Measurements from ENCODE around the gene SHANK3.
A peak's percentile ranks its signal among the peaks of the same experiment; 100 is the strongest.
"Not testable (repeated sequence)": the region's sequence is repeated elsewhere in the genome, so short reads cannot be mapped to it uniquely, and the experiment has no call there.

Gene SHANK3

DNA sequence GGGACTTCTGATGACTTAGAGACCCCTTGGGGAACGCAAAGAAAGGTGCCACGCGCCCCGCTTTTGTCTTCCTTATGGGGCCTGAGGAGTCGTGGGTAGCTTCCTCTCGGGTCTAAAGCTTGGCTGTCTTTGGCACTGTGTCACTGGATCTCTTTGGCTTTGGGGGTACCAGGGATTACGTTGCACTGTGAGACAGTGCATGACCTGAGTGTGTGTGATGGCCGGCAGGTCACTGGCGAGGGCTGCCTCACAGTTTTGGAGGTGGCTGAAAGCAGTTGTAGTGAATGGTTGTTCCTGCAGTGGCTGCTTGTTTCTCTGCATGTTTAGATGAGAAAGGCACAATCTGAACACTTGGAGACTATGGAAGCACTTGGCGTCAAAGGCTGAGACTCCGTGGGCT lies 38.9 kb upstream of the SHANK3 start:
- no peak overlapping the region for H3K4me3 Mint-ChIP-seq
- H3K27me3 Mint-ChIP-seq (ENCODE audit: low read depth, poor library complexity): no peaks in the 10 kb centered on the region

DNA sequence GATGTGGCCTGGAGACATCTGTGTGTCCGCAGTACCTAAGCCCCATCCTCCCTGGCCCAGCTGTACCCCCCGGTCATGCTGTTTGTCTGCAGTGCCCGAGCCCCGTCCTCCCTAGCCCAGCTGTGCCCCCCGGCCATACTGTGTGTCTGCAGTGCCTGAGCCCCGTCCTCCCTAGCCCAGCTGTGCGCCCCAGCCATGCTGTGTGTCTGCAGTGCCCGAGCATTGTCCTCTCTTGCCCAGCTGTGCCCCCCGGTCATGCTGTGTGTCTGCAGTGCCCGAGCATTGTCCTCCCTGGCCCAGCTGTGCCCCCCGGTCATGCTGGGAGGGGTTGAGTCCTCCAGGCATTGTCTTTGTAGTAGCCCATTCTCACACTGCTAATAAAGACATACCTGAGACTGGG lies 37.0 kb upstream of the SHANK3 start:
- Mint-ChIP-seq H3K36me3 (ENCODE audit: low read depth) (peaks cover 10% of the 10 kb centered on the region), H3K27ac (no peak overlapping the region), H3K27me3 (ENCODE audit: low read depth, poor library complexity) (no peaks in the 10 kb centered on the region), H3K4me1 (peaks cover 31% of the 10 kb centered on the region), H3K9me3 (peaks cover 3% of the 10 kb centered on the region), H3K4me3 (no peak overlapping the region)
- no peak for DNase-seq
- TF ChIP-seq, protein P1, sequence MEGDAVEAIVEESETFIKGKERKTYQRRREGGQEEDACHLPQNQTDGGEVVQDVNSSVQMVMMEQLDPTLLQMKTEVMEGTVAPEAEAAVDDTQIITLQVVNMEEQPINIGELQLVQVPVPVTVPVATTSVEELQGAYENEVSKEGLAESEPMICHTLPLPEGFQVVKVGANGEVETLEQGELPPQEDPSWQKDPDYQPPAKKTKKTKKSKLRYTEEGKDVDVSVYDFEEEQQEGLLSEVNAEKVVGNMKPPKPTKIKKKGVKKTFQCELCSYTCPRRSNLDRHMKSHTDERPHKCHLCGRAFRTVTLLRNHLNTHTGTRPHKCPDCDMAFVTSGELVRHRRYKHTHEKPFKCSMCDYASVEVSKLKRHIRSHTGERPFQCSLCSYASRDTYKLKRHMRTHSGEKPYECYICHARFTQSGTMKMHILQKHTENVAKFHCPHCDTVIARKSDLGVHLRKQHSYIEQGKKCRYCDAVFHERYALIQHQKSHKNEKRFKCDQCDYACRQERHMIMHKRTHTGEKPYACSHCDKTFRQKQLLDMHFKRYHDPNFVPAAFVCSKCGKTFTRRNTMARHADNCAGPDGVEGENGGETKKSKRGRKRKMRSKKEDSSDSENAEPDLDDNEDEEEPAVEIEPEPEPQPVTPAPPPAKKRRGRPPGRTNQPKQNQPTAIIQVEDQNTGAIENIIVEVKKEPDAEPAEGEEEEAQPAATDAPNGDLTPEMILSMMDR (IDR thresholded peaks at IDR 0.05): no peak

More for the DNA sequence above, 38.9 kb upstream of the SHANK3 start:
- Mint-ChIP-seq H3K36me3 (ENCODE audit: low read depth) (peaks cover 10% of the 10 kb centered on the region), H3K4me1 (peaks cover 35% of the 10 kb centered on the region), H3K27ac (no peak overlapping the region), H3K9me3 (peaks cover 3% of the 10 kb centered on the region)
- no peak for DNase-seq
- TF ChIP-seq, protein P1 (IDR thresholded peaks at IDR 0.05): no peak

DNA sequence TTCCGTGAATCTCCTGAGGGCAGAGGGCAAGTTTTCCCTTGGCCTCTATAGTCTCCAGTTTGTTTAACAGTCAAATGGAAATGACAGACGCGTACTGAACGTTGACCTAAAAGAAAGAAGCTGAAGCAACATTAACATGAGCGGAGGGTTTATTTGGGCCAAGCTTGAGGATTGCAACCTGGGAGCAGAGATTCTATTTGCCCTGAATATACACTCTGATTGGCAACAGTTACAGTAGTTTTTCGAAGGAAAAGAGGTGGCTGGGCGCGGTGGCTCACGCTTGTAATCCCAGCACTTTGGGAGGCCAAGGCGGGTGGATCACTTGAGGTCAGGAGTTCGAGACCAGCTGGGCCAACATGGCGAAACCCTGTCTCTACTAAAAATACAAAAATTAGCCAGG lies 32.3 kb upstream of the SHANK3 start:
- not testable (repeated sequence) for DNase-seq; H3K4me3 Mint-ChIP-seq; H3K9me3 Mint-ChIP-seq; H3K27me3 Mint-ChIP-seq (ENCODE audit: low read depth, poor library complexity); H3K36me3 Mint-ChIP-seq (ENCODE audit: low read depth)
- Mint-ChIP-seq H3K4me1 (peaks cover 33% of the 10 kb centered on the region), H3K27ac (peak overlapping the region; percentile 88)

DNA sequence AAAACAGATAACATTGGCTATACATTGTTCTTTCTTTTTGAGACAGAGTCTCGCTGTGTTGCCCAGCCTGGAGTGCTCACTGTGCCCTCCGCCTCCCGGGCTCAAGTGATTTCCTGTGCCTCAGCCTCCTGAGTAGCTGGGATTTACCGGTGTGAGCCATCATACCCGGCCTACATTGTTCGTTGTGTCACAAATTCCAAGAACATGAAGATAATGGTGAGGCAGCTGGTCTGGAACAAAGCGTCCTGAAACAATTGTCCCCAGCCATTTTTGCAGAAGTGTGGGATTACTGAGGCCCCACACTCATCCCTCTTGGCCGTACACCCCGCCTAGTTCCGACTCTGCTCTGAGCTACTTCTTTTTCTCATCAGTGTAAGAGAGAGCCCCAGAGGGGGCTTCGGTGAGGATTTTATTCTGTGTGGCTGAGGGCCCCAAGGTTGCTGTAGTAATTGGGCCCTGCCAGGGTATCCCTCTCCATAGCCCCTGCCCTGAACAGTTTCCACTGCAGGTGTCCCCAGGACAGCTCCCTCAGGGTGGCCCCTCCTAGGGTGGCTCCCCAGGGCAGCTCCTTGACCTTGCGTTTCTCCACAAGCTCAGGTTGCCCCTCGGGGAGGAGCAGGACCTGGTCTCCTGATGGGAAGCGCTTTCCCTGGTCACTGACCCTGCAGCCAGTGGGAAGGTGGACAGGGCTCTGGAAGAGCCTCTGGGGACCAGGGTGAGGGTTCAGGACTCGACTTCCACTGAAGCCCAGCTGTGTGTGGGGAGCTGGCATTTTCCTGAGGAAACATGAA lies 31.6 kb upstream of the SHANK3 start:
- peaks cover 33% of the 10 kb centered on the region for H3K4me1 Mint-ChIP-seq

DNA sequence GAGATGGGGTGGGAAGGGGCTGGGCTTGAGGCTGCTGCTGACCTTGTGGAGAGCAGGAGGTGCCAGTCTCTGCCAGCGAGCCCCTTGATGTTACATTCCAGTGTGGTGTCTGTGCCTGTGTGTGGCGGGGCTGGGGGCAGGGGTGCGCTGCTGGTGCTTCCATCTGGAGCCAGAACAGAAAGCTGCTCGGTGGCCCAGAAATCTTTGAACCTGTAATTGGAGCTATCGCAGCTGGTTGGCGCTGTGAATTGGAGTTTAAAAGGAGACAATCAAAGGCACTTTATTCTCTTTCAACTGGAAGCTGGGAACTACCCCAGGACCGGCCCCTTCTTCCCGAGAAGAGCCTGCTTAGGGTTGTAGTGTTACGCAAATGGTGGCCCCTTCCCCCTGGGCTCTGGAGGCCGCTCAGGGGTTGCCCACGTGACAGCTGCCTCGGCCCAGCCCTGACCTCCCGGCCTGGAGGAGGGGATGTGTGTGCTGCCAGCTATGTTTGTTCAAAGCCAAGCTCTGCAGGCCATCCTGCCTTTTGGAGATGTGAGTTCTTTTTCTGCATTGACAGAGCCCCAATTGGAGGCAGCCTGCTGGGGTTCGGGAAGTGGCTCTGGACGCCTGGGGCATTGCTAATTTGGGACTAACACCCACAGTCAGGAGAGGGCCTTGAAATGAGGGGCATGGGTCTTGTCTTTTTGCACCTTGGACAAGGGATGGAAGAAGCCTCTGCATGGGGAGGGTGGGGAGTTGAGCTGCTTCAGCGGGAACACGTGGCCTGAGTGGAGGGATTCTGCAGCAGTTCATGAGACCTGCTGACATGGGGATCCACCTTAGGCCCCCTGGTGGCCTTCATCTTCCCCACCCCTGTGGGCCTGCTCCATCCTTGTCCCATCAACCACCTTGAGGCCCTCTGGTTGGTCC lies 30.7 kb upstream of the SHANK3 start:
- TF ChIP-seq, protein P1 (IDR thresholded peaks at IDR 0.05): no peak
- DNase-seq: peak; percentile 53
- peak overlapping the region; percentile 70 for H3K4me3 Mint-ChIP-seq

More for the DNA sequence above, 31.6 kb upstream of the SHANK3 start:
- Mint-ChIP-seq H3K36me3 (ENCODE audit: low read depth) (peaks cover under 1% of the 10 kb centered on the region), H3K9me3 (peaks cover 6% of the 10 kb centered on the region), H3K27ac (peak overlapping the region; percentile 42), H3K4me3 (no peak overlapping the region), H3K27me3 (ENCODE audit: low read depth, poor library complexity) (peaks cover 5% of the 10 kb centered on the region)
- TF ChIP-seq, protein P1 (IDR thresholded peaks at IDR 0.05): no peak
- no peak for DNase-seq

DNA sequence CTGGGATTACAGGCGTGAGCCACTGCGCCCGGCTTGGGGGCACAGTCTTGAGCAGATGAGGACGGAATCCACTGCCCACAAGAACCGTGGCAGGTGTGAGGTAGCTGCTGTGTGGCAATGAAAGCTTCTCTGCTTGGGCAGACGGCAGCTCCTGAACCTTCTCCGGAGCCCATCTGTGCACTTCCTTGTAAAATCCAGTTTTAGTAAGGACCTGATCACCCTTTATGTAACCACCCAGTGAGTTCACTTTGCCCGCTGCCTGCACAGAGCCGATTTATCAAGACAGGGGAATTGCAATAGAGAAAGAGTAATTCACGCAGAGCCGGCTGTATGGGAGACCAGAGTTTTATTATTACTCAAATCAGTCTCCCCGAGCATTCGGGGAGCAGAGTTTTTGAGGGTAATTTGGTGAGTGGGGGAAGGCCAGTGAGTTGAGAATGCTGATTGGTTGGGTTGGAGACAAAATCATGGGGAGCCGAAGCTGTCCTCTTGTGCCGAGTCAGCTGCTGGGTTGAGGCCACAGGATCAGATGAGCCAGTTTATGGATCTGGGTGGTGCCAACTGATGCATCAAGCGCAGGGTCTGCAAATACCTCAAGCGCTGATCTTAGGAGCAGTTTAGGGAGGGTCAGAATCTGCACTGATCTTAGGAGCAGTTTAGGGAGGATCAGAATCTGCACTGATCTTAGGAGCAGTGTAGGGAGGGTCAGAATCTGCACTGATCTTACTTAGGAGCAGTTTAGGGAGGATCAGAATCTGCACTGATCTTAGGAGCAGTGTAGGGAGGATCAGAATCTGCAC lies 29.4 kb upstream of the SHANK3 start:
- not testable (repeated sequence) for H3K36me3 Mint-ChIP-seq (ENCODE audit: low read depth); H3K27me3 Mint-ChIP-seq (ENCODE audit: low read depth, poor library complexity); H3K4me3 Mint-ChIP-seq; DNase-seq; H3K27ac Mint-ChIP-seq
- peaks cover 33% of the 10 kb centered on the region for H3K4me1 Mint-ChIP-seq
- H3K9me3 Mint-ChIP-seq: peaks cover 23% of the 10 kb centered on the region

More for the DNA sequence above, 30.7 kb upstream of the SHANK3 start:
- H3K36me3 Mint-ChIP-seq (ENCODE audit: low read depth): no peaks in the 10 kb centered on the region
- H3K9me3 Mint-ChIP-seq: peaks cover 14% of the 10 kb centered on the region
- H3K27me3 Mint-ChIP-seq (ENCODE audit: low read depth, poor library complexity): peaks cover 5% of the 10 kb centered on the region
- peak overlapping the region; percentile 96 for H3K27ac Mint-ChIP-seq
- H3K4me1 Mint-ChIP-seq: peaks cover 33% of the 10 kb centered on the region

DNA sequence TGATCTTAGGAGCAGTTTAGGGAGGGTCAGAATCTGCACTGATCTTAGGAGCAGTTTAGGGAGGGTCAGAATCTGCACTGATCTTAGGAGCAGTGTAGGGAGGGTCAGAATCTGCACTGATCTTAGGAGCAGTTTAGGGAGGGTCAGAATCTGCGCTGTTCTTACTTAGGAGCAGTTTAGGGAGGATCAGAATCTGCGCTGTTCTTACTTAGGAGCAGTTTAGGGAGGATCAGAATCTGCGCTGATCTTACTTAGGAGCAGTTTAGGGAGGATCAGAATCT lies 28.9 kb upstream of the SHANK3 start:
- not testable (repeated sequence) for H3K4me3 Mint-ChIP-seq; DNase-seq; H3K27ac Mint-ChIP-seq; H3K36me3 Mint-ChIP-seq (ENCODE audit: low read depth); H3K27me3 Mint-ChIP-seq (ENCODE audit: low read depth, poor library complexity)
- H3K4me1 Mint-ChIP-seq: peaks cover 33% of the 10 kb centered on the region
- peaks cover 28% of the 10 kb centered on the region for H3K9me3 Mint-ChIP-seq

Data from nephron progenitor cell (in vitro differentiated cells).